HG03039 (cell line): ENCODE data around the gene ZNF521.
"Not testable (repeated sequence)": the region's sequence is repeated elsewhere in the genome, so short reads cannot be mapped to it uniquely, and the experiment has no call there.

Source experiments
- ATAC-seq: cut with Tn5 transposase; IDR thresholded peaks from one replicate; pipeline ENCODE4 v1.9.1; 2021; ENCODE audit warnings: mild to moderate bottlenecking, moderate library complexity; ENCODE audit not compliant: unreplicated experiment

The ZNF521 gene

GRCh38 chr18:25047983-25048382, 304.0 kb downstream of the ZNF521 start:
- ATAC-seq, result no peak

- no peak for ATAC-seq
These were observed 304.5 kb downstream of the ZNF521 start for GRCh38 chr18:25047421-25047820.

GRCh38 chr18:25044694-25045093, 307.3 kb downstream of the ZNF521 start:
- ATAC-seq, result no peak

GRCh38 chr18:25043104-25043503, 308.9 kb downstream of the ZNF521 start:
- no peak for ATAC-seq

- ATAC-seq, result no peak
These were observed 309.3 kb downstream of the ZNF521 start for GRCh38 chr18:25042641-25043051.

GRCh38 chr18:25039781-25040180, 312.2 kb downstream of the ZNF521 start:
- no peak for ATAC-seq

GRCh38 chr18:25038261-25038660, 313.7 kb downstream of the ZNF521 start:
- no peak for ATAC-seq

- ATAC-seq, result no peak
These were observed 318.1 kb downstream of the ZNF521 start for GRCh38 chr18:25033747-25034471.

GRCh38 chr18:25033175-25033574, 318.8 kb downstream of the ZNF521 start:
- not testable (repeated sequence) for ATAC-seq

GRCh38 chr18:25029802-25030201, 322.2 kb downstream of the ZNF521 start:
- ATAC-seq, result no peak

GRCh38 chr18:25019931-25020330, 332.0 kb downstream of the ZNF521 start:
- ATAC-seq, result no peak

- ATAC-seq, result no peak
These were observed 332.7 kb downstream of the ZNF521 start for GRCh38 chr18:25019086-25019860.

- no peak for ATAC-seq
These were observed 335.3 kb downstream of the ZNF521 start for GRCh38 chr18:25016666-25017065.

GRCh38 chr18:25016181-25016580, 335.8 kb downstream of the ZNF521 start:
- ATAC-seq, result no peak
